ENCODE data around the gene DOK5.

The DOK5 gene

DNA sequence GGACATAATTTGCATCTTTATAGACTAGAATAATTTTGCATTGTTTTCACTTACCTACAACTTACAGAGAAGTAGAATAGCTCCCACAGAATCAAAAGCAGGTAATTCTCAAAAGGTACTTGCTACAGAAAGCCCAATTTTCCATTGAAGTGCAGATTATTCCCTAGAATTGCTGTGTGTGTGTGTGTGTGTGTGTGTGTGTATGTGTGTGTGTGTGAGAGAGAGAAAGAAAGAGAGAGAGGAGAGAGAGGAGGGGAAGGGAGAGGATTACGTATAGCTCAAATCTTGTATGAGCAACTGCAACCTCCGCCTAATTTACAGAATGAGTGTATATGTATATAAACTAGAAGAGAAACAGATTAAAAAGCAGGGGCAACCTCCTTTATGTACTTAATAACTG lies 68.0 kb downstream of the DOK5 start:
- H3K4me2 ChIP-seq (ENCODE audit: insufficient read depth, low read length, poor library complexity, severe bottlenecking) = no peak overlapping the region
- no peak overlapping the region for H4K91ac ChIP-seq (ENCODE audit: low read depth, low read length, poor library complexity)
- DNase-seq (ENCODE audit: low spot score) = no peak
- no peaks in the 10 kb centered on the region for H3K36me3 ChIP-seq (replicated peaks in 1 of 2; ENCODE audit: control insufficient read depth in 2 of 2, insufficient read depth in 2 of 2, low read length in 2 of 2)
- H3K9me3 ChIP-seq (replicated peaks in 1 of 2; ENCODE audit: control insufficient read depth in 2 of 2, insufficient read depth in 1 of 2, low read depth in 1 of 2, low read length in 2 of 2) = peaks cover 0 to 5% of the 10 kb centered on the region in 2 donors
- H3K27ac ChIP-seq (replicated peaks; ENCODE audit: low read length) = no peak overlapping the region
- H2BK15ac ChIP-seq (ENCODE audit: low read length) = no peak overlapping the region
- no peaks in the 10 kb centered on the region for H3K79me1 ChIP-seq (ENCODE audit: low read depth, low read length)
- no peak overlapping the region for H2BK12ac ChIP-seq (ENCODE audit: low read length)
- H3K18ac ChIP-seq (ENCODE audit: low read length) = no peak overlapping the region
- no peak overlapping the region for H4K8ac ChIP-seq (ENCODE audit: low read depth, low read length)
- no peak overlapping the region for H2BK5ac ChIP-seq (ENCODE audit: low read length)
- H3K27me3 ChIP-seq (ENCODE audit: control insufficient read depth in 3 of 3, insufficient read depth in 3 of 3, low read depth in 1 of 3, low read length in 3 of 3) = no peaks in the 10 kb centered on the region
- H3K4ac ChIP-seq (ENCODE audit: low read length) = no peak overlapping the region
- no peak overlapping the region for H3K4me3 ChIP-seq (ENCODE audit: low read length in 2 of 2)
- H3K14ac ChIP-seq (ENCODE audit: low read length) = no peak overlapping the region
- no peak overlapping the region for H3K9ac ChIP-seq (ENCODE audit: low read depth, low read length, poor library complexity)
- no peak overlapping the region for H2AFZ ChIP-seq (ENCODE audit: low read length)
- H3K4me1 ChIP-seq (ENCODE audit: control insufficient read depth in 2 of 2, insufficient read depth in 1 of 2, low read depth in 1 of 2, low read length in 2 of 2) = no peaks in the 10 kb centered on the region
- WGBS, 2 donors (ENCODE audit: extremely low coverage in 2 of 2, insufficient read length in 2 of 2, insufficient replicate concordance in 1 of 2) = no CpG with 5 or more reads among the region's 2 CpGs
- no peak overlapping the region for H3K23ac ChIP-seq (ENCODE audit: low read depth, low read length, poor library complexity)
- no peak overlapping the region for H2AK5ac ChIP-seq (ENCODE audit: low read depth, low read length)
- no peak overlapping the region for H2BK120ac ChIP-seq (ENCODE audit: low read depth, low read length)

DNA sequence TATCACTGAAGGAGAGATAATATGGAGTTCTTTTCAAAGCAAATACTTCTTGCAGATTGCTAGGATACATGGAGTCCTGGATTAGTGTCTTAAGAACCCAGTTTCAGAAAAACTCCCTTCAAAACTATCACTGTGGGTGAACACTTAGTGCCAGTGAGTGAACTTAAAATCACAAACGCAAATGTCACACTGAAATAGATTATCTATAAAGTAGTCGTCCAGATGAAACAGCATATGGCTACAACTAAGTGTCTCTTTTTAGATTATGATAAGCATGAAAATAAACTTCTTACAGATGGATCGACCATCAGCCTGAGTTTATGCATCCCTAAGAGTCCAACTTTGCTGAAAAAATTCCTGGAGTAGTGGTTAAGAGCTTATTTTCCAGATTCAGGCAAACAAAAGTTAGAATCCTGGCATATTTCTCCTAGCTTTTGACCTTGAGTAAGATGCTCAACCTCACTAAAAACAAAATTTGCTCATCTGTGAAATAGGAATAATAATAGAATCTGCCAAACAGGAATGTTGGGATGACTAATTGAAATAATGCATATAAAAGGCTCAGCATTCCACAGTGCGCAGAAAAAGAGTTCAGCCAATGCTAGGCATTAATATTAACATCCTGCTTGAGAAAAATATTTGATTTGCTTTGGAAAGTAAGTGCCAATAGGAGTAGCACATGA lies 70.4 kb downstream of the DOK5 start:
- no CpG with 5 or more reads among the region's 4 CpGs for WGBS, 2 donors (ENCODE audit: extremely low coverage in 2 of 2, insufficient read length in 2 of 2, insufficient replicate concordance in 1 of 2)
- H3K14ac ChIP-seq (ENCODE audit: low read length) = no peak overlapping the region
- H3K36me3 ChIP-seq (replicated peaks in 1 of 2; ENCODE audit: control insufficient read depth in 2 of 2, insufficient read depth in 2 of 2, low read length in 2 of 2) = no peaks in the 10 kb centered on the region
- no peak overlapping the region for H2BK15ac ChIP-seq (ENCODE audit: low read length)
- no peaks in the 10 kb centered on the region for H3K27me3 ChIP-seq (ENCODE audit: control insufficient read depth in 3 of 3, insufficient read depth in 3 of 3, low read depth in 1 of 3, low read length in 3 of 3)
- no peak overlapping the region for H2AK5ac ChIP-seq (ENCODE audit: low read depth, low read length)
- no peaks in the 10 kb centered on the region for H3K4me1 ChIP-seq (ENCODE audit: control insufficient read depth in 2 of 2, insufficient read depth in 1 of 2, low read depth in 1 of 2, low read length in 2 of 2)
- H3K27ac ChIP-seq (replicated peaks; ENCODE audit: low read length) = no peak overlapping the region
- H4K8ac ChIP-seq (ENCODE audit: low read depth, low read length) = no peak overlapping the region
- H3K9ac ChIP-seq (ENCODE audit: low read depth, low read length, poor library complexity) = no peak overlapping the region
- no peak overlapping the region for H3K4me3 ChIP-seq (ENCODE audit: low read length in 2 of 2)
- H2AFZ ChIP-seq (ENCODE audit: low read length) = no peak overlapping the region
- no peak overlapping the region for H4K91ac ChIP-seq (ENCODE audit: low read depth, low read length, poor library complexity)
- DNase-seq (ENCODE audit: low spot score) = no peak
- H3K4ac ChIP-seq (ENCODE audit: low read length) = no peak overlapping the region
- H3K18ac ChIP-seq (ENCODE audit: low read length) = no peak overlapping the region
- H3K79me1 ChIP-seq (ENCODE audit: low read depth, low read length) = no peaks in the 10 kb centered on the region
- H3K9me3 ChIP-seq (replicated peaks in 1 of 2; ENCODE audit: control insufficient read depth in 2 of 2, insufficient read depth in 1 of 2, low read depth in 1 of 2, low read length in 2 of 2) = peaks cover 0 to 5% of the 10 kb centered on the region in 2 donors
- no peak overlapping the region for H2BK12ac ChIP-seq (ENCODE audit: low read length)
- H3K23ac ChIP-seq (ENCODE audit: low read depth, low read length, poor library complexity) = no peak overlapping the region
- no peak overlapping the region for H2BK5ac ChIP-seq (ENCODE audit: low read length)
- H3K4me2 ChIP-seq (ENCODE audit: insufficient read depth, low read length, poor library complexity, severe bottlenecking) = no peak overlapping the region
- H2BK120ac ChIP-seq (ENCODE audit: low read depth, low read length) = no peak overlapping the region

DNA sequence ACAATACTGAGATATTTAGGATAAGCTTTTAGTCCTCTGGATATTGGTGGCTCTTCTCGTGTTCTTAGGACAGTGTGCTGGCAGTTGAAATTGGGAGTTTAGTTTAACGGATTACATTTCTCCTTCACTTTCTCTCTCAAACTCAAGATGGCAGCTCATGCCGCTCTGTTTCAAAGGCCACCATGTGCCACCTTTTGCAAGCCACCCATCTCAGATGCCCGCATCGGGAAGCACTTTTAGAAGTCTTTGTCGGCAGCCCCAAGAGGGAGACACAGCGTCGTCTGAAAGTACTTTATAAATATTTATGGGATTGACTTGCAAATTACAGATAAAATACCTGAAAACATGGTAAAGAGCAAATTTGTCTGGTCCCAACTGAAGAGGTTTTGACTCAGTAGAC lies 73.5 kb downstream of the DOK5 start:
- Histone ChIP-seq H3K9me3 (replicated peaks in 1 of 2; ENCODE audit: control insufficient read depth in 2 of 2, insufficient read depth in 1 of 2, low read depth in 1 of 2, low read length in 2 of 2) (peaks cover 0 to 5% of the 10 kb centered on the region in 2 donors), H2BK5ac (ENCODE audit: low read length) (no peak overlapping the region), H3K36me3 (replicated peaks in 1 of 2; ENCODE audit: control insufficient read depth in 2 of 2, insufficient read depth in 2 of 2, low read length in 2 of 2) (no peaks in the 10 kb centered on the region), H3K9ac (ENCODE audit: low read depth, low read length, poor library complexity) (no peak overlapping the region), H2AFZ (ENCODE audit: low read length) (no peak overlapping the region), H4K8ac (ENCODE audit: low read depth, low read length) (no peak overlapping the region), H4K91ac (ENCODE audit: low read depth, low read length, poor library complexity) (no peak overlapping the region), H3K4me1 (ENCODE audit: control insufficient read depth in 2 of 2, insufficient read depth in 1 of 2, low read depth in 1 of 2, low read length in 2 of 2) (no peaks in the 10 kb centered on the region), H2BK12ac (ENCODE audit: low read length) (no peak overlapping the region), H3K79me1 (ENCODE audit: low read depth, low read length) (no peaks in the 10 kb centered on the region), H3K27ac (replicated peaks; ENCODE audit: low read length) (no peak overlapping the region), H3K27me3 (ENCODE audit: control insufficient read depth in 3 of 3, insufficient read depth in 3 of 3, low read depth in 1 of 3, low read length in 3 of 3) (no peaks in the 10 kb centered on the region), H3K18ac (ENCODE audit: low read length) (no peak overlapping the region), H3K4me2 (ENCODE audit: insufficient read depth, low read length, poor library complexity, severe bottlenecking) (no peak overlapping the region), H3K14ac (ENCODE audit: low read length) (no peak overlapping the region), H2BK120ac (ENCODE audit: low read depth, low read length) (no peak overlapping the region), H2AK5ac (ENCODE audit: low read depth, low read length) (no peak overlapping the region), H3K23ac (ENCODE audit: low read depth, low read length, poor library complexity) (no peak overlapping the region), H3K4me3 (ENCODE audit: low read length in 2 of 2) (no peak overlapping the region), H2BK15ac (ENCODE audit: low read length) (no peak overlapping the region), H3K4ac (ENCODE audit: low read length) (no peak overlapping the region)
- DNase-seq (ENCODE audit: low spot score) = no peak
- WGBS, 2 donors (ENCODE audit: extremely low coverage in 2 of 2, insufficient read length in 2 of 2, insufficient replicate concordance in 1 of 2) = no CpG with 5 or more reads among the region's 8 CpGs

DNA sequence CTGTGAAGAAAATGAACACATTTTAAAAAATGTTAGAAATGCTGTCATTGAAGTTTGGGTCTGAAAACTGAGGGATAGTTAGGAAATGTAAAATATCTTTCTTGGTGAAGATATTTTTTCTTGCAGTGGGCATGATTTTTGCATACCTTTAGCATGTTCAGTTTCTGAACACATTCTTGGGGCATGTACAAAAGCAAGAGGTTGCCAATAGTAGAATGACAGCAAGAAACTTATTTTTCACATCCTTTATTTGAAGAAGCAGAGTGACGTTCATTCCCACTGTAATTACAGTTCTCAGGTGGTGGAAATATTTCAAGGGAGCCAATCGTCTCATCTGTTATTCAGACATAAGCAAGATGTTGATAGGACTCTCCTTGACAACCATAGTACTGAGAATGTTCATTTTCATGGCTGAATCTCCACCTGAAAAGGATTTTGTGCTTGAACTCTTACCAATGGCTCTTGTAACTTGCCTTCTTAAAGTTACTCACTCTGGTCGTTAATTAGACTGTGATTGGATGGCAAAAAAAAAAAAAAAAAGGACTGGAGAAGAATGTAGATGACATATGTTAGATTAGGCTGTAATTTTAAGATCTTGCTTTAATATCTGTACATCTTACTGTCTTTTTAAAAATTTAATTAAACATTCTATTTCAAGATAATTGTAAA lies 74.4 kb downstream of the DOK5 start:
- Histone ChIP-seq H3K9ac (ENCODE audit: low read depth, low read length, poor library complexity) (no peak overlapping the region), H2BK15ac (ENCODE audit: low read length) (no peak overlapping the region), H3K4ac (ENCODE audit: low read length) (no peak overlapping the region)

More for the DNA sequence above, 74.4 kb downstream of the DOK5 start:
- Histone ChIP-seq H2BK120ac (ENCODE audit: low read depth, low read length) (no peak overlapping the region), H2AK5ac (ENCODE audit: low read depth, low read length) (no peak overlapping the region), H2AFZ (ENCODE audit: low read length) (no peak overlapping the region), H3K18ac (ENCODE audit: low read length) (no peak overlapping the region), H2BK12ac (ENCODE audit: low read length) (no peak overlapping the region), H4K8ac (ENCODE audit: low read depth, low read length) (no peak overlapping the region), H3K36me3 (replicated peaks in 1 of 2; ENCODE audit: control insufficient read depth in 2 of 2, insufficient read depth in 2 of 2, low read length in 2 of 2) (no peaks in the 10 kb centered on the region), H3K4me3 (ENCODE audit: low read length in 2 of 2) (no peak overlapping the region), H3K27me3 (ENCODE audit: control insufficient read depth in 3 of 3, insufficient read depth in 3 of 3, low read depth in 1 of 3, low read length in 3 of 3) (no peaks in the 10 kb centered on the region), H3K9me3 (replicated peaks in 1 of 2; ENCODE audit: control insufficient read depth in 2 of 2, insufficient read depth in 1 of 2, low read depth in 1 of 2, low read length in 2 of 2) (no peaks in the 10 kb centered on the region), H3K23ac (ENCODE audit: low read depth, low read length, poor library complexity) (no peak overlapping the region), H3K79me1 (ENCODE audit: low read depth, low read length) (no peaks in the 10 kb centered on the region), H2BK5ac (ENCODE audit: low read length) (no peak overlapping the region), H3K14ac (ENCODE audit: low read length) (no peak overlapping the region), H4K91ac (ENCODE audit: low read depth, low read length, poor library complexity) (no peak overlapping the region), H3K4me2 (ENCODE audit: insufficient read depth, low read length, poor library complexity, severe bottlenecking) (no peak overlapping the region), H3K4me1 (ENCODE audit: control insufficient read depth in 2 of 2, insufficient read depth in 1 of 2, low read depth in 1 of 2, low read length in 2 of 2) (no peaks in the 10 kb centered on the region), H3K27ac (replicated peaks; ENCODE audit: low read length) (no peak overlapping the region)
- no peak for DNase-seq (ENCODE audit: low spot score)
- WGBS, 2 donors (ENCODE audit: extremely low coverage in 2 of 2, insufficient read length in 2 of 2, insufficient replicate concordance in 1 of 2) = no CpG with 5 or more reads among the region's 3 CpGs

Data from neuronal stem cell (in vitro differentiated cells).